Mucosa of stomach (tissue), 1 donor: ENCODE results near the gene PLD1.

Experiments
- H3K27me3 ChIP-seq: one replicate; pipeline ENCODE4 v1.7.0; 2013; ENCODE audit warnings: mild to moderate bottlenecking, low read length; ENCODE audit not compliant: control insufficient read depth, insufficient read depth
- H3K36me3 ChIP-seq: one replicate; pipeline ENCODE4 v1.7.0; 2013; ENCODE audit warnings: low read length; ENCODE audit not compliant: control insufficient read depth, insufficient read depth
- H3K4me1 ChIP-seq: one replicate; pipeline ENCODE4 v1.7.0; 2013; ENCODE audit warnings: mild to moderate bottlenecking, low read length; ENCODE audit not compliant: control insufficient read depth, insufficient read depth
- H3K4me3 ChIP-seq: one replicate; pipeline ENCODE4 v1.7.0; 2013; ENCODE audit warnings: low read length
- H3K9ac ChIP-seq: one replicate; pipeline ENCODE4 v1.7.0; 2013; ENCODE audit warnings: mild to moderate bottlenecking, low read length, moderate library complexity
- H3K9me3 ChIP-seq: one replicate; pipeline ENCODE4 v1.7.0; 2013; ENCODE audit warnings: mild to moderate bottlenecking, low read length, moderate library complexity; ENCODE audit not compliant: control insufficient read depth
- donor health status: Pancreatic carcinoma.

PLD1 gene

DNA sequence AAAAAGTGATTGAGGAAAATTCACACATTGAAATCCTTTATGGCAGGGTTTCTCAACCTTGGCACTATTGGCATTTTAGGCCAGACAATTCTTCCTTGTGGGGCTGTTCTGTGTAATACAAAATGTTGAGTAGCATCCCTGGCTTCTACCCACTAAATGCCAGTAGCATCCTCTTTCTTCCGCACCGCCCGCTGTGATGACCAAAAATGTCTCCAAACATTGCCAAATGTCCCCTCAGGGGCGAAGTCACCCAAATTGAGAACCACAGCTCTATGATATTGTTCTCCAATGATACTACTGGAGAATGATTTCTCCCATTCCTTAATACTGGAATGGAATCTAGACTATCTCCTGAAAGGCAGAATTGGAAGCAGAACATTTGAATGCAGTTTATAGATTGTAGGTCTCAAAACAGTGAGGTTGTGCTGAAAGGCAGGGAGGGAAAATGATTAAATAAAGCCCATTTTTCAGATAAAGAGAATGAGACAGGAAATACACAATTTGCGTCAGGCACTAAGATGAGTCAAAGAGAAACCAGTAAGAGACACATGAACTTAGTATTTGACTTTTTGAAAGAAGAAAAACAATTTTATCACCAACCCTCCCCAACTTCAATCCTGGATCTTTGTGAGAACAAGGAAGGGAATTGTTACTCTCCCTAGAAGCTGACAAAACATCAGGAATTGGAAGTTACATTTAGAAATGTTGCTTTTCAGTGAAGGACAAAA is 248.5 kb downstream of the PLD1 start:
- no peaks in the 10 kb centered on the region for H3K4me1 ChIP-seq
- no peaks in the 10 kb centered on the region for H3K36me3 ChIP-seq
- H3K9me3 ChIP-seq, result no peaks in the 10 kb centered on the region
- H3K27me3 ChIP-seq, result no peaks in the 10 kb centered on the region
- H3K9ac ChIP-seq, result no peak overlapping the region
- H3K4me3 ChIP-seq, result no peak overlapping the region

DNA sequence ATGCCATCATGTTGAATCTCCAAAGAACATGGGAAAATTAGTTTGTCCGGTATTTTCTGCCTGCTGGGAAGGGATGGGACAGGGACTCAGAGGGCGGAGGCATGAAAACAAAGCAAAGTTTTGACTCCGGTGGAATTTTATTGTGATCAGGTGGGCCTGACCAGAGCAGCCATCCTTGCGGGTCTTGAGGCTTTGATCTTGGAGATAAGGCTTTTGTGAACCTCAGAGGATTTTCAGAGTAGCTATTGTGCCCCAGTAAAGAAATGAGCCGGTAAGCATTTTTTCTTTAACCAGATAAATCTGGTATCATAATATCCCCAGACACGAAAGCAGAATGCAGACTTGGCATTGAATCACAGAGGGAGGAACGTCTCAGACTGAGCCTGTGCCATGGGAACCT is 250.7 kb downstream of the PLD1 start:
- H3K9ac ChIP-seq, result no peak overlapping the region
- no peak overlapping the region for H3K4me3 ChIP-seq
- no peaks in the 10 kb centered on the region for H3K4me1 ChIP-seq

DNA sequence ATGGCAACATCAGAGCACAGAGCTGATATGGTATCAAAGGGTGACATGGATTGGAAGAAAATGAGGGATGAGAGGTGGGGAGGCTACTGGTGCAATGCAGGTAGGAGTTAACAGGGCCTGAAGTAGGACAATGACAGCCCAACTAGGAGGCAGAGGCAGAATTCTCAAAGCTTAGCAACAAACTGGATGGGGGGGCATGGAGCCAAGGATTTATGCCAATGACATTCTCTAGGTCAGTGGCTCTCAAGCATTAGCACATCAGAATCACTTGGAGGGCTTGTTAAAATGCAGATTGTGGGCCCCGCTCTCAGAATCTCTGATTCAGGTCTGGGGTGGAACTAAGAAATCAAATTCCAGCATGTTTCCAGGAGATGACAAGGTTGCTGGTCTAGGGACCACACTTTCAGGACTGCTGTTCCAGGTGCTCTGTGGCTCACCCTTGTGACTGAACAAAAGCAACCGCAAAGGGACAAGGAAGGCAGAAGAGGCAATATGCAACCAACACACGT is 252.0 kb downstream of the PLD1 start:
- Histone ChIP-seq H3K27me3 (no peaks in the 10 kb centered on the region), H3K36me3 (no peaks in the 10 kb centered on the region), H3K4me1 (no peaks in the 10 kb centered on the region), H3K9me3 (no peaks in the 10 kb centered on the region), H3K4me3 (no peak overlapping the region), H3K9ac (no peak overlapping the region)

More for the DNA sequence above, 250.7 kb downstream of the PLD1 start:
- Histone ChIP-seq H3K27me3 (no peaks in the 10 kb centered on the region), H3K9me3 (no peaks in the 10 kb centered on the region), H3K36me3 (no peaks in the 10 kb centered on the region)

DNA sequence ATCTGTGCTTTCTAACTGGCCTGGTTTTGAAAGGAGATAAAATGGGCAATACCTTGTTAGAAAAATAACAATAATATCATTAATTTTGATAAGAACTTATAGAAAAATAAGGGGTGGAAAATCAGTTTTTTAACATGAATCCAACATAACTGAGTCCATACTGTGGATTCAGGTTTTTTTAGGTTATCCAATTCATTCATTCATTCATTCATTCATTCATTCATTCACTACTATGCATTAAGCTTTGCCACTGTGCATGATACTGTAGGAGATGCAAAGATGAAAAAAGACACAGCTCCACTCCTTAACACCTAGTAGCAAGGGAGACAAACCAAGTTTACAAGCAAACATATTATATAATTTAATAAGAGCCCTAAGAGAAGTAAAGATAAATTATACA is 253.1 kb downstream of the PLD1 start:
- Histone ChIP-seq H3K4me3 (no peak overlapping the region), H3K27me3 (no peaks in the 10 kb centered on the region), H3K9ac (no peak overlapping the region), H3K36me3 (no peaks in the 10 kb centered on the region), H3K9me3 (no peaks in the 10 kb centered on the region), H3K4me1 (no peaks in the 10 kb centered on the region)

DNA sequence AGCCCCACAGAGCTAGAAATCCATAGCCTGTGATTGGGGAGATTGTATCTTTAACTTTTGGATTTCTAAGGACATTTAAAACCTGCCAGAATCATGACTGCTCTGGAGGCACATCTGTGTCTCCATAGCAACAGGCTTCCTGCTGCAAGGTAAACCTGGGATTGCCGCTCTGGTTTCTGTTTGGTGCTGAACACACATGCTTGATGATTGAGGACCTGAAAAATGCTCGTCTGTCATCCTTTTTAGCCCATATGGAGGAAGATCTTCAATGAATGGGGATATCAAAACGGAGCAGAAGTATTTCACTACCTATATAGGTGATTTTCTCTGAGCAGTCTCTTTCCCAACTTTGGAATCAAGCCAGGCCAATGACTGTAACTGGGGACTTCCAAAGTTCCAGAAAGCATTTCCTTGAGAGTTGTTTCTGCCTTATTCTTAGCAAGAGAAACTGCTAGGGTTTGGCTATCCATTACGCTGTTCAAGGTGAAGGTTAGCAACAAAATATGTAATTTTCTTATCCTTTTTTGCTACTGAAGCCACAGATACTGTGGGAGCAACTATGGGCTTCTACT is 253.6 kb downstream of the PLD1 start:
- Histone ChIP-seq H3K4me1 (no peaks in the 10 kb centered on the region), H3K27me3 (no peaks in the 10 kb centered on the region), H3K36me3 (no peaks in the 10 kb centered on the region), H3K9ac (no peak overlapping the region), H3K4me3 (no peak overlapping the region), H3K9me3 (no peaks in the 10 kb centered on the region)

DNA sequence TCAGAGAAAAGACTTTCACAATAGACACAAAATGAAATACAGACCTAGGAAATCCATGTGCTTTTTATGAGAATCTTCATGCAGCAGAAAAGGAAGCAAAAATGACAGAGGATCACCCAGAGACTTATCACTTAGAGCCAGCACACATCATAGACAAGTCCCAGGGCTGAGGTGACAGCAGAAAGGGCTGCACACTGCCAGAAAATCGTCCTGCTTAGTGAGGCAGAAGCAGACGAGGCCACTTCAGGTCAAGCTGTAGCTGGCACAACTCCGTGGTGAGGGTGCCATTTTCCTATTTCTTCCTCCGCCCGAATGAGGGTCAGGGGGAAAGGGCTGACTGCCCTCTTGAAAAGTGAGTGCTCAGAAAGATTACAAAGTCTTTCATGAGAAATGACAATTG is 254.1 kb downstream of the PLD1 start:
- Histone ChIP-seq H3K9me3 (no peaks in the 10 kb centered on the region), H3K36me3 (no peaks in the 10 kb centered on the region), H3K27me3 (no peaks in the 10 kb centered on the region), H3K4me1 (no peaks in the 10 kb centered on the region), H3K4me3 (no peak overlapping the region), H3K9ac (no peak overlapping the region)

DNA sequence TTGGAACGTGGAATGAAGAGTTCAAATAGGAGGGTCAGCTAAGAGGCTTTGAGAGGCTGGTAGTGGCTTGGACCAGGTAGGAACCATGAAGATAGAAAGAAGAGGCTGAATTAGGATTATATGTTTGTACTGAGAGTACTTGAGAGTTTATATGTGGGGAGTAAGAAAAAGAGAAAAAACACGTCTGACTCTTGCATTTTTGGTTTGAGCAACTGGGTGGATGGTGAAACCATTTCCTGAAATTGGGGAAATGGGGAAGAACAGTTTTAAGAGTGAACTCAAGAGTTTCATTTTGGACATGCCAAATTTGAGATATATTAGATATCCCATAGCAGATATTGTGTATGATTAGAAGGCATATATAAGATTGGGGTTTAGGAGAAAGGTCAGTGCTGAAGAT is 257.2 kb downstream of the PLD1 start:
- no peak overlapping the region for H3K9ac ChIP-seq
- no peaks in the 10 kb centered on the region for H3K27me3 ChIP-seq
- H3K4me3 ChIP-seq, result no peak overlapping the region
- no peaks in the 10 kb centered on the region for H3K4me1 ChIP-seq
- no peaks in the 10 kb centered on the region for H3K9me3 ChIP-seq
- H3K36me3 ChIP-seq, result no peaks in the 10 kb centered on the region

DNA sequence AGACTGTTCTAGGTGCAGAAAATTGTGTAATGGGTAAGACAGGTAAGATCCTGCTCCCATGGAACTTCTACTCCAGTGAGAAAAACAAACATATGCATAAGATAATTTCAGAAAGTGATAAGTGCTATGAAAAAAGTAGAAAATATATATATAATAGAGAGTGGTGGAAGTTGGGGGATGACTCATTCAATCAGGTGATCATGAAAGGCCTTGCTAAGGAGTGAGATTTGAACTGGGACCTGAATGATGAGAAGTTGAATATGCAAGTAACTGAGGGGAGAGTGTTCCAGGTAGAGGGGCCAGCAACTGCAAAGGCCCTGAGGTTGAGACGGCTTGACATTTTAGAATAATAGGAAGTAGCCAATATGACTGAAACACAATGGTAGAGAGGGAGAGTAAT is 257.8 kb downstream of the PLD1 start:
- Histone ChIP-seq H3K27me3 (no peaks in the 10 kb centered on the region), H3K9ac (no peak overlapping the region), H3K4me3 (no peak overlapping the region), H3K4me1 (no peaks in the 10 kb centered on the region), H3K9me3 (no peaks in the 10 kb centered on the region), H3K36me3 (no peaks in the 10 kb centered on the region)

DNA sequence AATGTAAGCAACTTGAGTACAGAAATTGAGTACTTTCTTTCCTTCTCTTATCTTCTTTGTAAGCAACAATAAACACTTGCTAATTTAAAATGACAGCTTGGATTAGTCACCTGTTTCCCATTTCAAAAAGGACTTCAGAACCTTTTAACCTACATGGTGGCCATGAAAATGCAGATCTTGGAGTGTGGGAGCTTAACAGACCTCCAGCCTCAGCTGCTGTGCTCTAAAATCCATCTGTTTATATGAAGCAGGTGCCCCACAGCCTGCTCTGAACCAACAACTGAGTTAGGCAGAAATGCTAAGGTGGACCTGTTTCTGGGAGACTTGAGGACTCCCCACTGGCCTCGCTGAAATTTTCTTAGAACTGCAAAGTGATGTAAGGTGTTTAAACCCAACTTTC is 259.0 kb downstream of the PLD1 start:
- Histone ChIP-seq H3K4me3 (no peak overlapping the region), H3K9me3 (no peaks in the 10 kb centered on the region), H3K27me3 (no peaks in the 10 kb centered on the region), H3K36me3 (no peaks in the 10 kb centered on the region), H3K9ac (no peak overlapping the region), H3K4me1 (no peaks in the 10 kb centered on the region)
